Astrocyte (in vitro differentiated cells and primary cell): ENCODE data around the gene TRIP10.

ENCODE experiments used
- CTCF ChIP-seq: IDR thresholded peaks from 2 replicates; pipeline ENCODE4 v1.5.1; 2011; ENCODE audit warnings: low read depth, mild to moderate bottlenecking, inconsistent platforms, low read length, moderate library complexity; ENCODE audit not compliant: insufficient read depth
- EZH2 ChIP-seq: IDR thresholded peaks from 2 replicates; pipeline ENCODE4 v1.6.1; 2012; ENCODE audit warnings: mild to moderate bottlenecking, low read length, inconsistent platforms; ENCODE audit not compliant: insufficient read depth

GRCh38 chr19:6694147-6694815 is 45.2 kb upstream of the TRIP10 start:
- TF ChIP-seq CTCF, result no peak
- TF ChIP-seq EZH2, result no peak
